ENCODE results near the gene KDM4C.

- TF ChIP-seq POLR2AphosphoS5 (IDR thresholded peaks at IDR 0.05) (no peak), POLR2A (IDR thresholded peaks at IDR 0.05) (no peak)
Observed at GRCh38 chr9:6711403-6711802, 46.4 kb upstream of the KDM4C start.
